HepG2 (cell line): Measurements from ENCODE around the gene ZSCAN31. TPM values are rescaled to one million over a fixed set of nuclear protein-coding genes. Genes with fewer than 3 reads are reported as not detected.

ENCODE experiments used
- ADNP ChIP-seq: sonication (generic); formaldehyde crosslinking; IDR thresholded peaks from 2 replicates; pipeline ENCODE4 v1.4.0; 2020; ENCODE audit warnings: missing genetic modification reagents
- ATF2 ChIP-seq: sonication (generic); formaldehyde crosslinking; IDR thresholded peaks from 2 replicates; pipeline ENCODE4 v1.4.0; 2020; ENCODE audit warnings: missing genetic modification reagents
- ATF3 ChIP-seq: sonication (generic); formaldehyde crosslinking; IDR thresholded peaks from 2 replicates; pipeline ENCODE4 v1.4.0; 2020; ENCODE audit warnings: missing genetic modification reagents
- CERS6 ChIP-seq: sonication (generic); formaldehyde crosslinking; IDR thresholded peaks from 2 replicates; pipeline ENCODE4 v1.5.0; 2020; ENCODE audit warnings: missing genetic modification reagents
- JARID2 ChIP-seq: sonication (generic); formaldehyde crosslinking; IDR thresholded peaks from 2 replicates; pipeline ENCODE4 v1.8.1; 2023; ENCODE audit warnings: missing genetic modification reagents, inconsistent platforms; ENCODE audit not compliant: insufficient replicate concordance
- NR2F2 ChIP-seq: IDR thresholded peaks from 2 replicates; pipeline ENCODE4 v1.6.1; 2012; ENCODE audit warnings: low read depth, inconsistent platforms, borderline replicate concordance
- POGZ ChIP-seq: sonication (generic); formaldehyde crosslinking; IDR thresholded peaks from 2 replicates; pipeline ENCODE4 v1.4.0; 2020; ENCODE audit warnings: mild to moderate bottlenecking, missing genetic modification reagents
- POLR2AphosphoS5 ChIP-seq: IDR thresholded peaks from 2 replicates; pipeline ENCODE4 v1.6.1; 2012; ENCODE audit warnings: low read depth, low read length
- POLR2G ChIP-seq: fragments of 200-400 bp; formaldehyde crosslinking; IDR thresholded peaks from 2 replicates; pipeline ENCODE4 v1.6.1; 2018; ENCODE audit warnings: mild to moderate bottlenecking, low read depth, low read length, moderate library complexity
- THYN1 ChIP-seq: sonication (generic); formaldehyde crosslinking; IDR thresholded peaks from 2 replicates; pipeline ENCODE4 v1.8.1; 2023; ENCODE audit warnings: low read depth, mild to moderate bottlenecking, moderate library complexity, missing genetic modification reagents, borderline replicate concordance
- UBTF ChIP-seq: sonication (generic); formaldehyde crosslinking; IDR thresholded peaks from 2 replicates; pipeline ENCODE4 v1.4.0; 2020; ENCODE audit warnings: mild to moderate bottlenecking, missing genetic modification reagents
- ZBTB33 ChIP-seq: sonication (generic); formaldehyde crosslinking; IDR thresholded peaks from 2 replicates; pipeline ENCODE4 v1.4.0; 2020; ENCODE audit warnings: missing genetic modification reagents
- ZNF263 ChIP-seq: sonication (generic); formaldehyde crosslinking; IDR thresholded peaks from 2 replicates; pipeline ENCODE4 v1.4.0; 2020; ENCODE audit warnings: missing genetic modification reagents
- ZNF281 ChIP-seq: sonication (generic); formaldehyde crosslinking; IDR thresholded peaks from 2 replicates; pipeline ENCODE4 v1.4.0; 2020; ENCODE audit warnings: missing genetic modification reagents, borderline replicate concordance
- ZNF282 ChIP-seq: fragments of 450-650 bp; IDR thresholded peaks from 2 replicates; pipeline ENCODE4 v1.6.1; 2018; ENCODE audit not compliant: partially characterized antibody
- ZNF30 ChIP-seq: sonication (generic); formaldehyde crosslinking; IDR thresholded peaks from 2 replicates; pipeline ENCODE4 v1.5.0; 2020; ENCODE audit warnings: mild to moderate bottlenecking, missing genetic modification reagents
- ZNF598 ChIP-seq: sonication (generic); formaldehyde crosslinking; IDR thresholded peaks from 2 replicates; pipeline ENCODE4 v1.5.1; 2020; ENCODE audit warnings: mild to moderate bottlenecking, missing genetic modification reagents, borderline replicate concordance
- ZNF644 ChIP-seq: IDR thresholded peaks from 2 replicates; pipeline ENCODE4 v1.6.1; 2016; ENCODE audit warnings: low read depth
- ZNF780A ChIP-seq: sonication (generic); formaldehyde crosslinking; IDR thresholded peaks from 2 replicates; pipeline ENCODE4 v1.8.0; 2022; ENCODE audit warnings: mild to moderate bottlenecking, missing genetic modification reagents, moderate library complexity
- polyA plus RNA-seq, 8 experiments: library from polyadenylated mRNA; depleted of rRNA in 3 of 8; stranded (reverse) in 7 of 8; unstranded in 1 of 8; fragments of >200 nt; fragmentation: Illumina TruSeq in 4 of 8; extraction: Trizol in 4 of 8; gene quantifications; 2 replicates each; pipeline versions ENCODE4 v1.2.1 to v1.2.3, GENCODE V29; 2011 to 2016; ENCODE audit warnings: low read depth in 4 of 8, missing spikeins in 1 of 8, mixed read lengths in 1 of 8; ENCODE audit not compliant: insufficient read depth in 1 of 8
- total RNA-seq, 5 experiments: library from RNA; depleted of rRNA; stranded (reverse); fragments of >200 nt; fragmentation: Illumina TruSeq; extraction: Trizol; gene quantifications; 2 replicates each; pipeline ENCODE4 v1.2.3, GENCODE V29; 2016; ENCODE audit warnings: low read depth in 1 of 5

Gene ZSCAN31
- total and polyA plus RNA-seq, 2 of the 13 experiments (the other 11 are each of a cell fraction or from before 2014, with no cell fraction given): 5.3 to 6.2 TPM

GRCh38 chr6:28349892-28350737 is 14.2 kb upstream of the ZSCAN31 start, which contains the start of gene ZKSCAN3 (continued):
- TF ChIP-seq UBTF (CRISPR knock-in tag): peak; percentile 88
- TF ChIP-seq POGZ (CRISPR knock-in tag): peak; percentile 73
- no peak for TF ChIP-seq JARID2 (CRISPR knock-in tag)
- TF ChIP-seq ZNF598 (CRISPR knock-in tag): peak; percentile 90; the same call in 1 of the 2 replicates
- no peak for TF ChIP-seq CERS6 (CRISPR knock-in tag)
- TF ChIP-seq THYN1: no peak
- TF ChIP-seq ZNF780A (CRISPR knock-in tag): no peak; the same call in 1 of the 2 replicates
- TF ChIP-seq ADNP (CRISPR knock-in tag): peak; percentile 68; the same call in 1 of the 2 replicates
- TF ChIP-seq ATF3: no peak
- no peak for TF ChIP-seq ZNF282
- TF ChIP-seq ZNF263 (CRISPR knock-in tag): no peak
- peak; percentile 17; the same call in 1 of the 2 replicates for TF ChIP-seq ZBTB33 (CRISPR knock-in tag)
- peak; percentile 91 for TF ChIP-seq POLR2G
- peak; percentile 68; the same call in 1 of the 2 replicates for TF ChIP-seq ZNF281 (CRISPR knock-in tag)
- no peak for TF ChIP-seq ZNF644 (CRISPR knock-in tag)
- TF ChIP-seq ZNF30 (CRISPR knock-in tag): no peak
- peak; percentile 66 for TF ChIP-seq ATF2
- TF ChIP-seq POLR2AphosphoS5: peak; percentile 94
- TF ChIP-seq NR2F2: 0 out of 2 replicates have a peak, but pooled peaks have one; percentile 22
